ENCODE data around the gene HHAT. TPM values are rescaled to one million over a fixed set of nuclear protein-coding genes. Genes with fewer than 3 reads are reported as not detected.

Gene HHAT
- total RNA-seq, 1 donor from 2014 or later: 4.3 TPM

DNA sequence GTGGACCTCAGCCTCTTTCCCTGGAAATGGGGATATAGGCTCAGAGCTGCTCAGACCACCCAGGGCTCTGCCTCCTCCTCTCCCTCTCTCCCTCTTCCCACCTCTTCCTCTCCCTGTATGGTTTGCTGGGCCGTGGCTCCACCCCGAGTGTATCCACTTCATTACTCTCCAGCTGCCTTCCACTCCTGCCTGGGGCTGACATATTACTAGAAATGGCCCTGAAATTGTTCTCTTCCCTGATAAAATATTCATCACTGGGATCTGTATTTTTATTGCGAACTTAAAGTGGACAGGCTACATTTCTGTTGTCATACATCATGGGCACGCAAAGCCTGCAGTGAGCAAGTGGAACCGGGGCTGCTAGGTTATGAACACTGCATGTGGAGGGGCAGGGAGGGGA lies 225.0 kb downstream of the HHAT start:
- Histone ChIP-seq H3K36me3 (no peaks in the 10 kb centered on the region), H3K4me3 (no peak overlapping the region), H3K4me1 (no peaks in the 10 kb centered on the region), H3K27ac (no peak overlapping the region), H3K9me3 (no peaks in the 10 kb centered on the region), H3K27me3 (no peaks in the 10 kb centered on the region)
- TF ChIP-seq, protein P1, sequence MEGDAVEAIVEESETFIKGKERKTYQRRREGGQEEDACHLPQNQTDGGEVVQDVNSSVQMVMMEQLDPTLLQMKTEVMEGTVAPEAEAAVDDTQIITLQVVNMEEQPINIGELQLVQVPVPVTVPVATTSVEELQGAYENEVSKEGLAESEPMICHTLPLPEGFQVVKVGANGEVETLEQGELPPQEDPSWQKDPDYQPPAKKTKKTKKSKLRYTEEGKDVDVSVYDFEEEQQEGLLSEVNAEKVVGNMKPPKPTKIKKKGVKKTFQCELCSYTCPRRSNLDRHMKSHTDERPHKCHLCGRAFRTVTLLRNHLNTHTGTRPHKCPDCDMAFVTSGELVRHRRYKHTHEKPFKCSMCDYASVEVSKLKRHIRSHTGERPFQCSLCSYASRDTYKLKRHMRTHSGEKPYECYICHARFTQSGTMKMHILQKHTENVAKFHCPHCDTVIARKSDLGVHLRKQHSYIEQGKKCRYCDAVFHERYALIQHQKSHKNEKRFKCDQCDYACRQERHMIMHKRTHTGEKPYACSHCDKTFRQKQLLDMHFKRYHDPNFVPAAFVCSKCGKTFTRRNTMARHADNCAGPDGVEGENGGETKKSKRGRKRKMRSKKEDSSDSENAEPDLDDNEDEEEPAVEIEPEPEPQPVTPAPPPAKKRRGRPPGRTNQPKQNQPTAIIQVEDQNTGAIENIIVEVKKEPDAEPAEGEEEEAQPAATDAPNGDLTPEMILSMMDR (IDR thresholded peaks at IDR 0.05): no peak
- ATAC-seq (no peak), DNase-seq (no peak)
- intact Hi-C loops (cut with DNase I): no loop called here

DNA sequence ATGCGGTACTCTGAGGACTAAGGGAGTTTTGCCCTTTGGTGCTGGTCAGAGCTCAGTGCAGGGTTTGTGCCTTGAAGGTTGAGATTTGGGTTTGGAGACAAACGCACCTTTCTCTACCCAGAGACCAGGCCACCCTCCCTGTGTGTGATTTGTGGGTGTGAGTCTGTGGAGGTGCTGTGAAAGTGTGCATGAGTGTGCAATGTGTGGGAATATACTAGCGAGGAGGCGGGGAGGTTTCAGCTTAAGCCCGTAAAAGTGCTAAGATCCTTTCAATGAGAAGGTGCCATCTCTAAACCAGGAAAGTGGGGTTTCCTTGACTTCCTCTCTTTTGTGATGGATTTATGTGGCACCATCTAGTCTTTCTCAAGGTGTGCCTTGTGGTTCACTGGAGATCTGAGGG lies 225.7 kb downstream of the HHAT start:
- DNase-seq: no peak

DNA sequence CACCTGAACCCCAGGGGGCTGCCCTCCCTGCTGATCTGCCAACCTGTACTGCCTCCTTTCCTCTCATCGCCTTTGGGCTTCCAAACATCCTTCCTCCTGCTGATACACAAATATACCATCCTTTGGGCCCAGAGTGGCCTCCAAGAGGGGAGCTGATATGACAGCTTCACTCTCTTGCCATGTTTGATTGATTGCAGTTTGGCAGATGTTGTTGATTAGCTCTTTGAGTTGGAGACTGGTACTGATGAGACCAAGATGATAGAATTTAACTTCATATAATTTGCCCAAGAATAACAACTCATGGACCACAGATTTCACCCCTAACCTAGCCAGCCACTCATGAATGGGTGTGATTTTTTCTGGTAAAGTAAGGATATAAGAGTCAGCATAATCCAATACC lies 227.8 kb downstream of the HHAT start:
- no peak for DNase-seq
- ATAC-seq: no peak
- H3K4me1 ChIP-seq: no peaks in the 10 kb centered on the region
- no peak overlapping the region for H3K4me3 ChIP-seq
- no peaks in the 10 kb centered on the region for H3K27me3 ChIP-seq
- no peaks in the 10 kb centered on the region for H3K36me3 ChIP-seq
- intact Hi-C loops (cut with DNase I): no loop called here
- no peak overlapping the region for H3K27ac ChIP-seq
- H3K9me3 ChIP-seq: no peaks in the 10 kb centered on the region
- TF ChIP-seq, protein P1 (IDR thresholded peaks at IDR 0.05): no peak

More for the DNA sequence above, 225.7 kb downstream of the HHAT start:
- TF ChIP-seq, protein P1 (IDR thresholded peaks at IDR 0.05): no peak
- intact Hi-C loops (cut with DNase I): no loop called here
- H3K4me1 ChIP-seq: no peaks in the 10 kb centered on the region
- no peaks in the 10 kb centered on the region for H3K9me3 ChIP-seq
- ATAC-seq: no peak
- H3K27ac ChIP-seq: no peak overlapping the region
- no peaks in the 10 kb centered on the region for H3K36me3 ChIP-seq
- H3K27me3 ChIP-seq: no peaks in the 10 kb centered on the region
- H3K4me3 ChIP-seq: no peak overlapping the region

DNA sequence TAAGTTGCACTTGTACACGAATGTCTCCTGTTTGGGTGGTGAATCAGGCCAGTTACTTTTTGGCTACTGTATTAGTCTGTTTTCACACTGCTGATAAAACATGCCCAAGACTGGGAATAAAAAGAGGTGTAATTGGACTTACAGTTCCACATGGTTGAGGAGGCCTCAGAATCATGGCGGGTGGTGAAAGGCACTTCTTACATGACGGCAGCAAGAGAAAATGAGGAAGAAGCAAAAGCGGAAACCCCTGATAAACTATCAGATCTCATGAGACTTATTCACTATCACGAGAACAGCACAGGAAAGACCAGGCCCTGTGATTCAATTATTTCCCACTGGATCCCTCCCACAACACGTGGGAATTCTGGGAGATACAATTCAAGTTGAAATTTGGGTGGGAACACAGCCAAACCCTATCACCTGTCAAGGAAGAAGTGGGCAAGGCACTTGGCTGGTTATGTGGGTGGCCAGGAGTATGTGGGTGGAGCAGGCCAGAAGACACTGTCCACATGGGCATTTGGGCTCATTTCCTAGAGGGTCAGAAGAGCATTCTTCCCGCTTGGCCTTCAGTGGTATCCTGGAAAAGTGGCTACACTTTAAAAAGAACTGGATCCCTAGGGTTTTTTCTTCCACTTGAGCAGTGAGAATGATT lies 228.8 kb downstream of the HHAT start:
- no peaks in the 10 kb centered on the region for H3K4me1 ChIP-seq
- TF ChIP-seq, protein P1 (IDR thresholded peaks at IDR 0.05): no peak
- no peaks in the 10 kb centered on the region for H3K9me3 ChIP-seq
- ATAC-seq (no peak), DNase-seq (no peak)
- no peaks in the 10 kb centered on the region for H3K36me3 ChIP-seq
- H3K27ac ChIP-seq: no peak overlapping the region
- H3K4me3 ChIP-seq: no peak overlapping the region
- intact Hi-C loops (cut with DNase I): no loop called here
- H3K27me3 ChIP-seq: no peaks in the 10 kb centered on the region

DNA sequence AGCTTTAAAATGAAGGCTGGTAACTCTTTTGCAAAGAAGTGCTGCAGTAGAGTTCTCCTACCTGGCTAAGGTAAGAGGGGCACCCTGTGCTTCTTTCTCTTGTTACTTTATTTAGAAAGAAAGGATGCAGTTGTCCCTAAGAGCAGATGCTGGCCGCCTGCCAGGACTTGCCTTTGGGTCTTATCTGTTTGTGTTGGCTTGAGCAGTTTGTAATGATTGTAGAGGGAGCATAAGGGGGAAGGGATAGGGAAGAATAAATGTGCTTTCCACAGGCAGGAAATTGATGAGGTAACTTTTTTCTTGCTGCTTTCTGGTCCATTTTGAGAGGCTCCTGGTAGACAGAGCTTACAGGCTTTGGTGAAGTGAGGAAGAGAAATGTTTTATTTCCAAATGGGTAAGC lies 229.6 kb downstream of the HHAT start:
- Histone ChIP-seq H3K9me3 (no peaks in the 10 kb centered on the region), H3K36me3 (no peaks in the 10 kb centered on the region), H3K27ac (no peak overlapping the region), H3K4me1 (no peaks in the 10 kb centered on the region), H3K4me3 (no peak overlapping the region), H3K27me3 (no peaks in the 10 kb centered on the region)
- ATAC-seq (no peak), DNase-seq (no peak)
- intact Hi-C loops (cut with DNase I): no loop called here
- TF ChIP-seq, protein P1 (IDR thresholded peaks at IDR 0.05): no peak

DNA sequence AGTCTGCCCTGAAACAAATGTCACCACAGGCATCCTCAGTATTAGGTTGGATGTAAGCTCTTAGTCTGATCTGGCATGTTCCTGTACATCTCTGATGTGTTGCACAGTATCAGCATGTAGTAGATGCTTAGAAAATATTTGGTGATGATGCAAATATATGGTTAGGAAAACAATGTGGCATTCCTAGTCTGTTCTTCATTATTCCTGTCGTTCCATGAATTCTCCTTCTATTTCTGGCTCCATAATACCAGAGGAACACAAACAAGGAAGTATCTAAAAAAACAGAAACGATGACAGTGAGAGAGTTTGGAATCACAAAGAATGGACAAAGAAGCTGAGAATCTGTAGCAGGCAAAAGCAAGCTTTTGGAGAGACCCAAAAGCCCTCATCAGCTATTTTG lies 236.6 kb downstream of the HHAT start:
- Histone ChIP-seq H3K27ac (no peak overlapping the region), H3K27me3 (no peaks in the 10 kb centered on the region), H3K4me1 (no peaks in the 10 kb centered on the region), H3K36me3 (no peaks in the 10 kb centered on the region), H3K4me3 (no peak overlapping the region), H3K9me3 (no peaks in the 10 kb centered on the region)
- no peak for ATAC-seq
- TF ChIP-seq, protein P1 (IDR thresholded peaks at IDR 0.05): no peak
- intact Hi-C loops (cut with DNase I): no loop called here
- DNase-seq: no peak

Data from upper lobe of right lung (tissue), 1 donor.